NCI-H2029 treated with DMSO at 0.1 percent for 48 hours (cell line): ENCODE results near the gene PPIL6.
"Not testable (repeated sequence)": the region's sequence is repeated elsewhere in the genome, so short reads cannot be mapped to it uniquely, and the experiment has no call there.

Experiments used
- DNase-seq: peaks from one replicate; lab custom pipeline; 2025; lab: John Stamatoyannopoulos, UW

PPIL6 gene

GRCh38 chr6:109393886-109394281 is 46.5 kb downstream of the PPIL6 start:
- no peak for DNase-seq

- DNase-seq: no peak
Measured at GRCh38 chr6:109393157-109393885, 47.1 kb downstream of the PPIL6 start.

GRCh38 chr6:109389650-109390274 is 50.7 kb downstream of the PPIL6 start:
- DNase-seq: no peak

GRCh38 chr6:109388265-109388664 is 52.2 kb downstream of the PPIL6 start:
- no peak for DNase-seq

GRCh38 chr6:109383438-109383940 is 56.9 kb downstream of the PPIL6 start:
- DNase-seq: peak; percentile 42

- peak; percentile 92 for DNase-seq
Measured at GRCh38 chr6:109382576-109383437, 57.6 kb downstream of the PPIL6 start.

- peak; percentile 90 for DNase-seq
Measured at GRCh38 chr6:109381747-109382575, 58.5 kb downstream of the PPIL6 start, which contains the start of gene CD164. Gene CD164 (minus strand): TSS chr6:109382467. CDS start chr6:109382378, 89 bp downstream.

GRCh38 chr6:109381061-109381746 is 59.2 kb downstream of the PPIL6 start:
- no peak for DNase-seq

GRCh38 chr6:109379711-109380110 is 60.7 kb downstream of the PPIL6 start:
- no peak for DNase-seq

GRCh38 chr6:109377717-109378116 is 62.7 kb downstream of the PPIL6 start:
- DNase-seq: no peak

GRCh38 chr6:109374326-109374892 is 66.0 kb downstream of the PPIL6 start:
- DNase-seq: no peak

- no peak for DNase-seq
Measured at GRCh38 chr6:109373762-109374161, 66.7 kb downstream of the PPIL6 start.

- DNase-seq: no peak
Measured at GRCh38 chr6:109373331-109373730, 67.1 kb downstream of the PPIL6 start.

- DNase-seq: no peak
Measured at GRCh38 chr6:109372130-109372529, 68.3 kb downstream of the PPIL6 start.

- no peak for DNase-seq
Measured at GRCh38 chr6:109370792-109371191, 69.6 kb downstream of the PPIL6 start.

- no peak for DNase-seq
Measured at GRCh38 chr6:109370336-109370735, 70.1 kb downstream of the PPIL6 start.

- DNase-seq: no peak
Measured at GRCh38 chr6:109369728-109370127, 70.7 kb downstream of the PPIL6 start.

GRCh38 chr6:109364382-109365078 is 75.9 kb downstream of the PPIL6 start:
- not testable (repeated sequence) for DNase-seq

GRCh38 chr6:109363753-109364152 is 76.7 kb downstream of the PPIL6 start:
- no peak for DNase-seq
